Fibroblast of mammary gland (primary cell): ENCODE results near the gene SFTA2.
A peak's percentile ranks its signal among the peaks of the same experiment; 100 is the strongest.

Experiments used
- DNase-seq: peaks from one replicate; pipeline ENCODE4 v3.0.0-alpha.2; 2010; ENCODE audit warnings: low read depth
- H3K4me3 ChIP-seq: 2 replicates; pipeline ENCODE4 v1.5.1; 2011; ENCODE audit warnings: low read depth, mild to moderate bottlenecking, low read length, moderate library complexity; ENCODE audit not compliant: control insufficient read depth
- TF ChIP-seq, protein P1 (sequence below): conservative IDR thresholded peaks from 2 replicates; pipeline ENCODE4 v1.5.1; 2011; ENCODE audit warnings: low read depth, low read length, inconsistent platforms; ENCODE audit not compliant: control insufficient read depth, insufficient read depth

The SFTA2 gene

DNA sequence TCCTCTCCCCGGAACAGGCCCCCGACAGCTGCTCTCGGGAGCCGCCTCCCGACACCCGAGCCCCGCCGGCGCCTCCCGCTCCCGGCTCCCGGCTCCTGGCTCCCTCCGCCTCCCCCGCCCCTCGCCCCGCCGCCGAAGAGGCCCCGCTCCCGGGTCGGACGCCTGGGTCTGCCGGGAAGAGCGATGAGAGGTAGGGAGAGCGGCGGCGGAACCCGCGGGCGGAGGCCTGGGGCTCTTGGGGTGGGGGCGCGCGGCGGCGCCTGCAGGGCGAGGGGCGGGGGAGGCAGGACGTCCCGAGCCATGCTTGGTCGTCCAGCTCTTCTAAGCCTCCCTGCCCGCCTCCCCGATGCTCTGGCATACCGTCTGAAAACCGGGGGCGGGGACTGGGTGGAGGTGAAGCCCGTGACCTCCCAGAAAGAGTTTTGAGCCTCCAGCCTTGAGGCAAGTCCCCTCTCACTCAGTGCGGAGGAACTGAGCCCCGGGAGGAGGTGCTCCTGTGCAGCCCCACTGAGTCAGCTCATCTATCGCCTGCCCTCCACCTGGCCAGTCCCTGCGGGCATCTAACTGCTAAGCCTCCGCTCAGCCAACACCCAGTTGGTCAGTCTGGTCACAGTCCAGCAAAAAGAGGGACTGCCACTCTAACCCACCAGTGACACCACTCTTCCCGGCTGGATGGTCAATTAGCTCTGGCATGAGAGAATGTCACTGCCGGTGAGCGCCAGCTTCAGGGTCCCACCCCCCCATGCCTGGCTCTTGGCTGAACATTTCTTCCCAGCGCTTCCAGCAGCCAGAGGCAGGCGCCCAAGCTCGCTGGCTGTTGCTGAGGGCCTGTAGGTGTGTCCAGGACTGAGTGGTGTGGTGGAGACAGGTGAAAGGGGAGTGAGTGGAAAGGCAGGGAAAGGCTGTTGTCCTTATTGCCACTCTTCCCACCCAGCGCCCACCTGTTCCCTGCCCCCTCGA is 47.2 kb downstream of the SFTA2 start:
- TF ChIP-seq, protein P1, sequence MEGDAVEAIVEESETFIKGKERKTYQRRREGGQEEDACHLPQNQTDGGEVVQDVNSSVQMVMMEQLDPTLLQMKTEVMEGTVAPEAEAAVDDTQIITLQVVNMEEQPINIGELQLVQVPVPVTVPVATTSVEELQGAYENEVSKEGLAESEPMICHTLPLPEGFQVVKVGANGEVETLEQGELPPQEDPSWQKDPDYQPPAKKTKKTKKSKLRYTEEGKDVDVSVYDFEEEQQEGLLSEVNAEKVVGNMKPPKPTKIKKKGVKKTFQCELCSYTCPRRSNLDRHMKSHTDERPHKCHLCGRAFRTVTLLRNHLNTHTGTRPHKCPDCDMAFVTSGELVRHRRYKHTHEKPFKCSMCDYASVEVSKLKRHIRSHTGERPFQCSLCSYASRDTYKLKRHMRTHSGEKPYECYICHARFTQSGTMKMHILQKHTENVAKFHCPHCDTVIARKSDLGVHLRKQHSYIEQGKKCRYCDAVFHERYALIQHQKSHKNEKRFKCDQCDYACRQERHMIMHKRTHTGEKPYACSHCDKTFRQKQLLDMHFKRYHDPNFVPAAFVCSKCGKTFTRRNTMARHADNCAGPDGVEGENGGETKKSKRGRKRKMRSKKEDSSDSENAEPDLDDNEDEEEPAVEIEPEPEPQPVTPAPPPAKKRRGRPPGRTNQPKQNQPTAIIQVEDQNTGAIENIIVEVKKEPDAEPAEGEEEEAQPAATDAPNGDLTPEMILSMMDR: no peak
- peak overlapping the region; percentile 47 for H3K4me3 ChIP-seq
- no peak for DNase-seq

- H3K4me3 ChIP-seq: peak within 1 kb of the TSS; percentile 47
These were observed 48.1 kb downstream of the SFTA2 start, which contains the start of gene DDR1 for GRCh38 chr6:30883685-30884520. Gene DDR1 (plus strand): TSS chr6:30884519. CDS start chr6:30888730, 4,211 bp downstream.

GRCh38 chr6:30882759-30883684 is 48.9 kb downstream of the SFTA2 start:
- TF ChIP-seq, protein P1: no peak
- no peak for DNase-seq
- no peak overlapping the region for H3K4me3 ChIP-seq

More at GRCh38 chr6:30883685-30884520, 48.1 kb downstream of the SFTA2 start, which contains the start of gene DDR1:
- TF ChIP-seq, protein P1: no peak
- peak; percentile 21 for DNase-seq

DNA sequence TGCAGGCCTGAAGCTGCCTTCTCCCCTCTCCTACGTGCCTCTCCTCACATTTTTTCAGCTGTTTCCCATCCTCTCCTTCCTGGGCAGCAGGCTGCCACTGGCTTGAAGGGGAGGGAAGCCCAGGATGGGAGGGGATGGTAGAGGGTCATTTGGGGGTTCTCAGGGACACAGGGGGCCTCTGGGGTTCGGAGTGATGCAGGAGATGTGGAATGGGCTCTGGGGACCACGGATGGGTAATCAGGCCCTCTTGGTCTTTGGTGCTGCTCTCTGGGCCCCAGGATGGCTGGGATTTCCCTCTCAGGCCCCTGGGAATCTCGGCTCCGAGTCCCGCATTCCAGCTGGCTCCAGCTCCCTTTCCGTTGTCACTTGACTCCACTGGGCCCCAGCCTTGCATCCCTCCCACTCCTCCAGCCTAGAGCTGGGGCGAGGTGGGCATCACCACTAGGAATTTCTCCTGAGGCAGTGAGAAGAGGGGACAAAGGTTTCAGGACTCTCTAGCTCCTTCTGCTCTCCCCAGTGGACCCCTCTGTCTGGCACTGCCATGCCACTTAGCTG is 49.7 kb downstream of the SFTA2 start:
- DNase-seq: no peak
- TF ChIP-seq, protein P1: no peak
- H3K4me3 ChIP-seq: no peak overlapping the region

DNA sequence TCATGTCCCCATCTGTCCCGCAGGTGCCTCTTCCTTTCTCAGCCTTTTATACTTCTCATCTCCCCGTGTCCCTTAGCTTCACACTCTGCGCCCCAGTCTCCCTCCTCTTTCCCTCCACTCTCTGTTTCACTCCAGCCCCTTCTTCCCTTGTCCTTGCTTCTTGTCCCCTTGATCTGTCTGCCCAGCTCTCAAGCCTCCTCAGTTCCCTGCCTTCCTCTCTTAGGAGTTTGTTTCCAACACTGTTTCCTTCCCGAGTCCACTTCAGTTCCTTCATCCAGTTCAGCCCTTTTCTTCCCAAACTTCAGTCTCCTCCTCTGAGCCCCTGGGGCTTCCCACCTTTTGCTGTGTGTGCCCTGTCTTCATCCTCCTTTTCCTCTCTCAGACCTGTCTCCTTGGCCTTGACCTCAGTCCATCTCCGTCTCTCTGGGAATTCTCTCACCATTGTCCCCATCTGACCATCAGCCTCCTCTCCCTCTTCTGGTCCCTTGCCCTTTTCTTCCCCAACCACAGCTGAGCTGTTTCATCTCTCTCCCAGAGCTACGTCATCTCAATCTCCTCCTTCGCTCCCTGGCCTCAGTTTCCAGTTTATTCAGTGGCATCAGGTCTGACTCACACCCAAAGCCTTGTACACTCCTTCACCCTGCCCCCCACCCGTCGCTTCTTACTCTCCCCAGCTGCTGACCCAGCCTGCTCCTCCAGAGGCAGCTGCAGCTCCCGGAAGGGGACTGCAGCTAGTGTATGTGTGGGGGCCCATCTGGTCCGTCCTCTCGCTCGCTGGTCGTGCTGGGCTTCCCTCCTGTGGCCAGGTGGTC is 50.4 kb downstream of the SFTA2 start:
- peak; percentile 36 for DNase-seq
- TF ChIP-seq, protein P1: no peak
- H3K4me3 ChIP-seq: no peak overlapping the region
